GM21786 (cell line): ENCODE results near the gene OSBPL2.
A peak's percentile ranks its signal among the peaks of the same experiment; 100 is the strongest.

Experiments used
- ATAC-seq: cut with Tn5 transposase; IDR thresholded peaks from one replicate; pipeline ENCODE4 v1.9.1; 2021; ENCODE audit not compliant: unreplicated experiment

Gene OSBPL2

GRCh38 chr20:62237801-62238568 is at the start of gene OSBPL2:
OSBPL2 (plus strand) TSS chr20:62238521; CDS start chr20:62256185, 17,664 bp downstream.
- peak; percentile 98 for ATAC-seq

GRCh38 chr20:62190639-62191411 is 47.5 kb upstream of the OSBPL2 start:
- no peak for ATAC-seq

DNA sequence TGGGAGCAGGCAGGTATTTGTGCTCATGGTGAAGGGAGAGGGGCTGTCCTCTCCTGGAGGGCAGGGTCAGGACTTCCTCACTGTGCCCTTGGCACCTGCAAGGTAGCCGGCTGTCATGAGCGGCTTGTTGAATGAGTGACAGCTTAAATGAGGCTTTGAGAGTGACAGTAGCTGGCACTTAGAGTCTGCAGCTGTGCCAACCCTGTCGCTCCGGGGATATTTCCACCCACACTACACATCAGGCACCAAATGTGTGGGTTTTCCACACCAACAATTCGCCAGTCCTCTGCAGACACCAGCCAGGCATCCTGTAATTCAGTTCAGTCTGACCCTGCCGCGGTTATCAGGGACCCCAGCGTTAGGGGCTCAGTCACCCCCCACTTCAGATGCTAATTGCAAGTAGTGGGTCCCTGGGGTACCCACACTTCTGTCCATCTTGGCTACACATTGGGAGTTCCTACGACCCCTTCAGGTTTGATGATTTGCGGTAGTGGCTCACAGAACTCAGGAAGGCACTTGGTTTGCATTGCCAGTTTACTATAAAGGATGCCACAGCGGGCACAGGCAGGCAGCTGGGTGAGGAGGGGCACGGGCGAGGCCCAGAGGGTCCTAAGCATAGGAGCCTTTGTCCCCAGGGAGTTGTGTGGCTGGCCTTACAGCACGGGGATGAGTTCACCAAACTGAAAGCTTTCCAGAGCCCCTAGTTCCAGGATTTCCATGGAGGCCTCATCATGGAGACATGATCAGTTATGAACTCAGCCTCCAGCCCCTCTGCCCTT is 46.4 kb upstream of the OSBPL2 start:
- ATAC-seq: no peak

DNA sequence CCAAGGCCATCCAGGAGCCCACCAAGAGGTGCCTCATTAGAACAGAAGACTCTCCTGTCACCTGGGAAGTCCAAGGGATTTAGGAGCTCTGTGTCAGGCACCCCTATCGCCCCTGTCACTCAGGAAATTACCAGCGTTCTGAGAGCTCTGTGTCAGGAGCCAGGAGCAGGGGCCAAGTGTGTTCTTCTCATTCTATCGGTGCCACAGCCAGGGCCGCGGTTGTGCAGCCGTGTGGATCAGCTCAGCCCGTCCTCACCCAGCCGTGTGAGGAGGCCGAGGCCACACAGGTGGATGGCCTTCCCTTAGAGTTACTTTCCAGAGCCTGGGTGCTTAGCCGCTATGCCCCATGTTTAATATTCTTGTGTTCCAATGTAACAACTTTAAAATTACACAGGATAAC is 45.7 kb upstream of the OSBPL2 start:
- ATAC-seq: no peak

- no peak for ATAC-seq
Observed at GRCh38 chr20:62193079-62194025, 45.0 kb upstream of the OSBPL2 start.

DNA sequence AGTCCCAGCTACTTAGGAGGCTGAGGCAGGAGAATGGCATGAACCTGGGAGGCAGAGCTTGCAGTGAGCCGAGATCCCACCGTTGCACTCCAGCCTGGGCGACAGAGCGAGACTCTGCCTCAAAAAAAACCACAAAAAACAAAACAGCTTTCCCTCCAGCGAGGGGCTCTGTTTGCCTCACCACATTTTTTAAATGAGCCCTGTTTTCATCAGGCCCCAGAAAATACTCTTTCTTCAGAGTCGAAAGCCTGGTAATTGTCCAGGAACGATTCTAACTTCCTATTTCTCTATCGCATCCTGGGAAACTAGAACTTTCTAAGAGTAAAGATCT is 43.3 kb upstream of the OSBPL2 start:
- ATAC-seq: no peak

DNA sequence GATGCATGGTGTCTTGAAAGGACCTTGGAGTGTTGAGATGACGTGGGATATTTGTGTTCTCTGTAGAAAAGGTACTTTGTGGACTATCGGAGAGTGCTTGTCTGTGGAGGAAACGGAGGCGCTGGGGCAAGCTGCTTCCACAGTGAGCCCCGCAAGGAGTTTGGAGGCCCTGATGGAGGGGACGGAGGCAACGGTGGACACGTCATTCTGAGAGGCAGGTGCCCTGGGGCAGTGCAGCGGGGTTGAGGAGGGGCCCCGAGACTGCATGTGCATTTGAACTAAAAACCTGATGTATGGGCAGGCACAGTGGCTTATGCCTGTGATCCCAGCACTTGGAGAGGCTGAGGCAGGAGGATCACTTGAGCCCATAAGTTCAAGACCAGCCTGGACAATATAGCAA is 42.6 kb upstream of the OSBPL2 start:
- ATAC-seq: no peak

- no peak for ATAC-seq
Observed at GRCh38 chr20:62196286-62196685, 42.0 kb upstream of the OSBPL2 start.

- no peak for ATAC-seq
Observed at GRCh38 chr20:62197311-62197710, 41.0 kb upstream of the OSBPL2 start.

DNA sequence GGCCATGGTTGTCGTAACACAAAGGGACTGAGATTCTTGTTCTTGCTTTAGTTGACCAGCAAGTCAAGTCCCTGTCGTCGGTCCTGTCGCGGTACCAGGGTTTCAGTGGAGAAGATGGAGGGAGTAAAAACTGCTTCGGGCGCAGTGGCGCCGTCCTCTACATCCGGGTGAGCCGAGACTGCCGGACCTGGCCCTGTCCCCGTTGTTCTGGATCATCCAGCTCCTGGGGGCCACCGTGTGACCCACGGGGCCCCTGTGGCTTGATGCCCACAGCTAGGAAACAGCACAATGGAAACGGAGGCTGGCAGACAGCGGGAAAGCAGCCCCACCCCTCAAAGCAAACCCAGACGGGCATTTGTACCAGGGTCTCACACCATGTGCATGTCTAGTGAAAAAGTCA is 40.5 kb upstream of the OSBPL2 start:
- ATAC-seq: no peak

GRCh38 chr20:62198496-62198895 is 39.8 kb upstream of the OSBPL2 start:
- no peak for ATAC-seq

- ATAC-seq: no peak
Observed at GRCh38 chr20:62198931-62199330, 39.4 kb upstream of the OSBPL2 start.

- ATAC-seq: no peak
Observed at GRCh38 chr20:62200491-62201172, 37.7 kb upstream of the OSBPL2 start.

GRCh38 chr20:62201173-62202082 is 36.9 kb upstream of the OSBPL2 start:
- ATAC-seq: peak; percentile 73

DNA sequence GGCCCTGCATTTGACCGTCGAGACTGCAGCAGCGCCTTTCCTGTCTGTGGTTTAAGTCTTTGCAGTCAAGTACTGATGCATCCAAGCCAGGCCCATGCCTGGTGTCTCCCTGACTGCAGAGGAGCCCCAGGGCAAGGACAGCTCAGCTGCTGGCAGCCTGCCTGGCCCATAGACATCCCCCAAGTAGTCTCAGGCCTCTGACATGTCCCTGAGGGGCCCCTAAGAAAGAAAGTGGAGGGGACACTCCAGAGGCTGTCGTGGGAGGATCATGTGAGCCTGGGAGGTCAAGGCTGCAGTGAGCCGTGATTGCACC is 36.3 kb upstream of the OSBPL2 start:
- no peak for ATAC-seq

GRCh38 chr20:62202676-62203377 is 35.5 kb upstream of the OSBPL2 start:
- no peak for ATAC-seq

DNA sequence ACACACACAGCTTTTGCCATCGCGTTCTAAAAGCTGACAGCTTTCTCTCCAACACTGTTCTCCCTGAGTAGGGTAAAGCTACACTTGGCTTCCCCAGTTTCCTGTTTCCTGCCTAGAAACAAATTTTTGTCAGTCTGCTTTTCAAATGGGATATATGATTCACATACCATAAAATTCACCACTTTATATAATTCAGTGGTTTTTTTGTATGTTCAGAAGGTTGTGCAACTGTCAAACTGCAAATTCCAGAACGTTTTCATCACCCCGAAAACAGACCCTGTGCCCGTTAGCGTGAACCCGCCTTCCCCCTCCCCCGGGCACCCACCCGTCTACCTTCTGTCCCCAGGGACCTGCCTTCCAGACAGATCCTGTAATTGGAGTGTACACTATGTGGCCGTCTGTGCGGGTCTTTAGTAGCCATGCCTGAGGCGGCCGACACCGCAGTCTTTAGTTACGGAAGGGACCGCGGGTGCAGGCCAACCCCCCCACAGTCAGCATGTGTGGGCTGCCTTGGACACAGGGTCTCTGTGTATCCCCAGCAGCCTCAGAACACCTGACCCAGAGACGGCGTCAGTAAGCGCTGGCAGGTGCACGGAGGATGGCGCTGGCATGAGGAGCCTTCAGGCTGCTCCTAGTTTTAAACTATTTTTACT is 34.8 kb upstream of the OSBPL2 start:
- no peak for ATAC-seq
